WTC11 (cell line): ENCODE data around the gene CLPX.

Experiments used
- E2F4 ChIP-seq: sonication (generic); formaldehyde crosslinking; IDR thresholded peaks from 2 replicates; pipeline ENCODE4 v1.8.1; 2022; ENCODE audit warnings: low read depth, mild to moderate bottlenecking, moderate library complexity, missing genetic modification reagents, borderline replicate concordance
- JUN ChIP-seq: sonication (generic); formaldehyde crosslinking; IDR thresholded peaks from 2 replicates; pipeline ENCODE4 v1.8.0; 2023; ENCODE audit warnings: mild to moderate bottlenecking, missing genetic modification reagents
- NR3C1 ChIP-seq: sonication (generic); formaldehyde crosslinking; conservative IDR thresholded peaks from 2 replicates; pipeline ENCODE4 v1.8.1; 2023; ENCODE audit warnings: low read depth, mild to moderate bottlenecking, missing genetic modification reagents
- RELA ChIP-seq: sonication (generic); formaldehyde crosslinking; IDR thresholded peaks from 2 replicates; pipeline ENCODE4 v1.8.1; 2022; ENCODE audit warnings: missing genetic modification reagents, mild to moderate bottlenecking, borderline replicate concordance
- TEAD4 ChIP-seq: sonication (generic); formaldehyde crosslinking; IDR thresholded peaks from 2 replicates; pipeline ENCODE4 v1.8.0; 2022; ENCODE audit warnings: mild to moderate bottlenecking, missing genetic modification reagents
- TF ChIP-seq, protein P1 (sequence below): fragments of 200-600 bp; IDR thresholded peaks from 2 replicates; pipeline ENCODE4 v1.8.0; 2022; ENCODE audit warnings: antibody characterized with exemption
- TF ChIP-seq, protein P2 (sequence below): sonication (generic); formaldehyde crosslinking; IDR thresholded peaks from 2 replicates; pipeline ENCODE4 v1.8.0; 2022; ENCODE audit warnings: mild to moderate bottlenecking, missing genetic modification reagents
- TF ChIP-seq, protein P3 (sequence below): sonication (generic); formaldehyde crosslinking; IDR thresholded peaks from 2 replicates; pipeline ENCODE4 v1.8.0; 2023; ENCODE audit warnings: mild to moderate bottlenecking, missing genetic modification reagents
- TF ChIP-seq, protein P4 (sequence below): sonication (generic); formaldehyde crosslinking; conservative IDR thresholded peaks from 2 replicates; pipeline ENCODE4 v1.8.1; 2023; ENCODE audit warnings: mild to moderate bottlenecking, low read depth, missing genetic modification reagents, moderate library complexity

DNA sequence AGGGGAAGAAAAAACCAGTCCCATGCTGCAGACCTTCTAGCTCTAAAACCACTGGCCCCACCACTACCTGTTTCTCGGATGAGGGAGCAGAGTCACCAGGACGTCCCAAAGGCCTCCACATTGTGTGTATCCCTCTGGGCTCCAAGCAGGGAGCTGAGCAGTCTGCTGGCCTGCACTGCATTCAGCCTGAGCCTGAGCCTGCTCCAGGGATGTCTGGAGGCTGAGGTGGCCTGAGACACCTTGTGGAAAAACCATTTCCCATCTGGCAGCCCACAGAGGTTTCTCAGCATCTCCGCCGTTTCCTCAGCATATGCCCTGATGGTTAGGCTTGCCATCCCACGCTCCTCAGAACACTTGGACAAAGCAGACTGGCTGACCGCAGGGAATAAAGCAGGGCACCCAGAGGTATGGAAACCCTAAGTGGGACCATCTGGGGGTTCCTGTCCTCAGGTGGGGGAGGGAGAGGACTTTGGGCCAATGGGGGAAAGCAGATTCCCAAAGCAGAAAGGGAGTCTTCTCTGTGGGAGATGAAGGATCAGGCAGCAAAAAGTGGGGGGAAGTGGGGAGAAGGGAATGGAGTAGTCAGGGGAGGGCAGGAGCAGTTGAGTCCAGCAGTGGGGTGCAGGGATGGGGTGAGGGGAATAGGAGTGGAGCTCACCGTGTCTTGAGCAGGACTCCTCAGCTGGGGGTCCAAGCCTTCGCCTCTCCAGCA lies 25.8 kb upstream of the CLPX start, which contains the start of gene CILP:
- TF ChIP-seq, protein P1, sequence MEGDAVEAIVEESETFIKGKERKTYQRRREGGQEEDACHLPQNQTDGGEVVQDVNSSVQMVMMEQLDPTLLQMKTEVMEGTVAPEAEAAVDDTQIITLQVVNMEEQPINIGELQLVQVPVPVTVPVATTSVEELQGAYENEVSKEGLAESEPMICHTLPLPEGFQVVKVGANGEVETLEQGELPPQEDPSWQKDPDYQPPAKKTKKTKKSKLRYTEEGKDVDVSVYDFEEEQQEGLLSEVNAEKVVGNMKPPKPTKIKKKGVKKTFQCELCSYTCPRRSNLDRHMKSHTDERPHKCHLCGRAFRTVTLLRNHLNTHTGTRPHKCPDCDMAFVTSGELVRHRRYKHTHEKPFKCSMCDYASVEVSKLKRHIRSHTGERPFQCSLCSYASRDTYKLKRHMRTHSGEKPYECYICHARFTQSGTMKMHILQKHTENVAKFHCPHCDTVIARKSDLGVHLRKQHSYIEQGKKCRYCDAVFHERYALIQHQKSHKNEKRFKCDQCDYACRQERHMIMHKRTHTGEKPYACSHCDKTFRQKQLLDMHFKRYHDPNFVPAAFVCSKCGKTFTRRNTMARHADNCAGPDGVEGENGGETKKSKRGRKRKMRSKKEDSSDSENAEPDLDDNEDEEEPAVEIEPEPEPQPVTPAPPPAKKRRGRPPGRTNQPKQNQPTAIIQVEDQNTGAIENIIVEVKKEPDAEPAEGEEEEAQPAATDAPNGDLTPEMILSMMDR: no peak
- TF ChIP-seq, protein P2, sequence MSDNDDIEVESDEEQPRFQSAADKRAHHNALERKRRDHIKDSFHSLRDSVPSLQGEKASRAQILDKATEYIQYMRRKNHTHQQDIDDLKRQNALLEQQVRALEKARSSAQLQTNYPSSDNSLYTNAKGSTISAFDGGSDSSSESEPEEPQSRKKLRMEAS: no peak
- TF ChIP-seq TEAD4 (CRISPR knock-in tag) (no peak), E2F4 (no peak), NR3C1 (no peak), RELA (CRISPR knock-in tag) (no peak), JUN (CRISPR knock-in tag) (no peak)
- TF ChIP-seq, protein P3, sequence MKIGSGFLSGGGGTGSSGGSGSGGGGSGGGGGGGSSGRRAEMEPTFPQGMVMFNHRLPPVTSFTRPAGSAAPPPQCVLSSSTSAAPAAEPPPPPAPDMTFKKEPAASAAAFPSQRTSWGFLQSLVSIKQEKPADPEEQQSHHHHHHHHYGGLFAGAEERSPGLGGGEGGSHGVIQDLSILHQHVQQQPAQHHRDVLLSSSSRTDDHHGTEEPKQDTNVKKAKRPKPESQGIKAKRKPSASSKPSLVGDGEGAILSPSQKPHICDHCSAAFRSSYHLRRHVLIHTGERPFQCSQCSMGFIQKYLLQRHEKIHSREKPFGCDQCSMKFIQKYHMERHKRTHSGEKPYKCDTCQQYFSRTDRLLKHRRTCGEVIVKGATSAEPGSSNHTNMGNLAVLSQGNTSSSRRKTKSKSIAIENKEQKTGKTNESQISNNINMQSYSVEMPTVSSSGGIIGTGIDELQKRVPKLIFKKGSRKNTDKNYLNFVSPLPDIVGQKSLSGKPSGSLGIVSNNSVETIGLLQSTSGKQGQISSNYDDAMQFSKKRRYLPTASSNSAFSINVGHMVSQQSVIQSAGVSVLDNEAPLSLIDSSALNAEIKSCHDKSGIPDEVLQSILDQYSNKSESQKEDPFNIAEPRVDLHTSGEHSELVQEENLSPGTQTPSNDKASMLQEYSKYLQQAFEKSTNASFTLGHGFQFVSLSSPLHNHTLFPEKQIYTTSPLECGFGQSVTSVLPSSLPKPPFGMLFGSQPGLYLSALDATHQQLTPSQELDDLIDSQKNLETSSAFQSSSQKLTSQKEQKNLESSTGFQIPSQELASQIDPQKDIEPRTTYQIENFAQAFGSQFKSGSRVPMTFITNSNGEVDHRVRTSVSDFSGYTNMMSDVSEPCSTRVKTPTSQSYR (CRISPR knock-in tag): no peak
- TF ChIP-seq, protein P4, sequence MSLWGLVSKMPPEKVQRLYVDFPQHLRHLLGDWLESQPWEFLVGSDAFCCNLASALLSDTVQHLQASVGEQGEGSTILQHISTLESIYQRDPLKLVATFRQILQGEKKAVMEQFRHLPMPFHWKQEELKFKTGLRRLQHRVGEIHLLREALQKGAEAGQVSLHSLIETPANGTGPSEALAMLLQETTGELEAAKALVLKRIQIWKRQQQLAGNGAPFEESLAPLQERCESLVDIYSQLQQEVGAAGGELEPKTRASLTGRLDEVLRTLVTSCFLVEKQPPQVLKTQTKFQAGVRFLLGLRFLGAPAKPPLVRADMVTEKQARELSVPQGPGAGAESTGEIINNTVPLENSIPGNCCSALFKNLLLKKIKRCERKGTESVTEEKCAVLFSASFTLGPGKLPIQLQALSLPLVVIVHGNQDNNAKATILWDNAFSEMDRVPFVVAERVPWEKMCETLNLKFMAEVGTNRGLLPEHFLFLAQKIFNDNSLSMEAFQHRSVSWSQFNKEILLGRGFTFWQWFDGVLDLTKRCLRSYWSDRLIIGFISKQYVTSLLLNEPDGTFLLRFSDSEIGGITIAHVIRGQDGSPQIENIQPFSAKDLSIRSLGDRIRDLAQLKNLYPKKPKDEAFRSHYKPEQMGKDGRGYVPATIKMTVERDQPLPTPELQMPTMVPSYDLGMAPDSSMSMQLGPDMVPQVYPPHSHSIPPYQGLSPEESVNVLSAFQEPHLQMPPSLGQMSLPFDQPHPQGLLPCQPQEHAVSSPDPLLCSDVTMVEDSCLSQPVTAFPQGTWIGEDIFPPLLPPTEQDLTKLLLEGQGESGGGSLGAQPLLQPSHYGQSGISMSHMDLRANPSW (CRISPR knock-in tag): no peak
